Psoas muscle (tissue), 8 donors: ENCODE data around the gene GOLGB1. TPM values are rescaled to one million over a fixed set of nuclear protein-coding genes. Genes with fewer than 3 reads are reported as not detected.

Experiments used
- ATAC-seq, 4 donors: fragments of 200-7000 bp; cut with Tn5 transposase; one replicate each; pipeline ENCODE4 v1.9.1; 2020; ENCODE audit warnings: moderate library complexity in 3 of 4, mild to moderate bottlenecking in 2 of 4
- DNase-seq, 2 donors: peaks; one replicate each; pipeline ENCODE4 v3.0.0-alpha.2; 2020
- H3K27ac ChIP-seq: fragments of 200-600 bp; one replicate; pipeline ENCODE4 v1.8.0; 2022
- H3K27me3 ChIP-seq, 3 donors: fragments of 200-600 bp in 1 of 3; one replicate each; pipeline versions ENCODE4 v1.6.1 to v1.8.0; 2013 to 2022; ENCODE audit warnings: low read length in 2 of 3, mild to moderate bottlenecking in 2 of 3, moderate library complexity in 1 of 3; ENCODE audit not compliant: insufficient read depth in 3 of 3
- H3K36me3 ChIP-seq, 2 donors: fragments of 200-600 bp in 1 of 2; one replicate each; pipeline versions ENCODE4 v1.6.1 to v1.8.0; 2013 to 2022; ENCODE audit warnings: low read depth in 1 of 2, mild to moderate bottlenecking in 1 of 2, moderate library complexity in 1 of 2; ENCODE audit not compliant: insufficient read depth in 1 of 2
- H3K4me1 ChIP-seq: fragments of 200-600 bp; one replicate; pipeline ENCODE4 v1.8.0; 2022
- H3K4me3 ChIP-seq: fragments of 200-600 bp; one replicate; pipeline ENCODE4 v1.8.0; 2022; ENCODE audit warnings: mild to moderate bottlenecking
- H3K9me3 ChIP-seq: fragments of 200-600 bp; one replicate; pipeline ENCODE4 v1.8.0; 2022
- CTCF ChIP-seq: fragments of 200-600 bp; IDR thresholded peaks from one replicate; pipeline ENCODE4 v1.8.0; 2022; ENCODE audit warnings: antibody characterized with exemption
- WGBS, 3 donors: extraction: QIAGEN DNeasy Blood & Tissue Kit; methylation state at CpG; one replicate each; pipeline versions ENCODE4 v1.1.6 to v1.1.7; 2013; 5-methylcytosine and 5-hydroxymethylcytosine counted together
- intact Hi-C, 2 donors: fragments of 100-400 bp; cut with DNase I; formaldehyde crosslinking; loops; one replicate each; pipeline versions ENCODE4 v1.11.0 to v1.14.2; 2022
- polyA plus RNA-seq, 3 donors: library from polyadenylated mRNA; stranded (reverse); fragments of 200-250 nt; gene quantifications; one replicate each; pipeline ENCODE4 v1.2.3, GENCODE V29; 2013
- total RNA-seq, 4 donors: library from RNA; stranded (reverse); fragmentation: NEBNext Ultra II Directional in 2 of 4; extraction: Animal tissue kit (Norgen Biotek cat#: 25700) in 2 of 4; gene quantifications; one replicate each; pipeline versions ENCODE4 v1.2.1 to v1.2.4, GENCODE V29; 2021 to 2023
- donor health status: healthy with polysubstance abuse.
- donor health status: DM: no; HTN: no; CAD: no; lungs with moderate emphysema.
- donor health status: Bipolar disorder and iron deficiency.
- donor health status: healthy.
- donor health status: DM: yes; HTN: yes; CAD: no.
- donor health status: DM: no; HTN: no; CAD: no.
- donor health status: DM: no; HTN: no; CAD: no.
- donor health status: DM: yes; HTN: yes; CAD: no.

GOLGB1 gene
- total and polyA plus RNA-seq, 7 donors: 7.5 to 30.7 (median 20.6) TPM

GRCh38 chr3:121648219-121648958 lies 101.2 kb downstream of the GOLGB1 start:
- intact Hi-C loops: loop anchor here (5.0 to 10.0 kb wide), 3 partner anchors 51 to 104 kb away; partner anchors contain the start of gene POLQ (in 1 of the 2)
- ATAC-seq (peak; percentile 84 to 99 (median 99)), DNase-seq (no peak)
- Histone ChIP-seq H3K4me3 (no peak overlapping the region), H3K9me3 (peaks cover 7% of the 10 kb centered on the region), H3K27ac (peak overlapping the region; percentile 48), H3K4me1 (peaks cover 14% of the 10 kb centered on the region), H3K36me3 (no peaks in the 10 kb centered on the region), H3K27me3 (no peaks in the 10 kb centered on the region)
- peak; percentile 7 for TF ChIP-seq CTCF
- WGBS, 3 donors: 16 to 26% (median 18%) methylated on average over 6 of the region's 6 CpGs

GRCh38 chr3:121645054-121645453 lies 104.5 kb downstream of the GOLGB1 start:
- H3K9me3 ChIP-seq: peaks cover 3% of the 10 kb centered on the region
- no peak overlapping the region for H3K4me3 ChIP-seq
- H3K27me3 ChIP-seq: no peaks in the 10 kb centered on the region
- WGBS, 3 donors: 93 to 95% (median 94%) methylated on average over 5 of the region's 5 CpGs
- intact Hi-C loops: loop anchor here (5.0 to 10.0 kb wide), 3 partner anchors 48 to 100 kb away; partner anchors contain the start of gene POLQ (in 1 of the 2)
- ATAC-seq (no peak), DNase-seq (no peak)
- TF ChIP-seq CTCF: no peak
- peaks cover 0 to 3% of the 10 kb centered on the region in 2 donors for H3K36me3 ChIP-seq
- peaks cover 11% of the 10 kb centered on the region for H3K4me1 ChIP-seq
- no peak overlapping the region for H3K27ac ChIP-seq

GRCh38 chr3:121642601-121643314 lies 106.8 kb downstream of the GOLGB1 start:
- intact Hi-C loops: loop anchor here in 1 of 2 donors (10.0 kb wide), 1 partner anchor 98 kb away; the partner anchor contains the start of gene POLQ
- H3K27ac ChIP-seq: no peak overlapping the region

GRCh38 chr3:121641127-121641526 lies 108.4 kb downstream of the GOLGB1 start:
- no peak for ATAC-seq
- intact Hi-C loops: loop anchor here in 1 of 2 donors (10.0 kb wide), 1 partner anchor 96 kb away; the partner anchor contains the start of gene POLQ
- no peaks in the 10 kb centered on the region for H3K9me3 ChIP-seq
- no peaks in the 10 kb centered on the region for H3K27me3 ChIP-seq
- 89 to 95% (median 92%) methylated on average over 2 of the region's 2 CpGs for WGBS, 3 donors
- no peaks in the 10 kb centered on the region for H3K4me1 ChIP-seq
- no peak for DNase-seq
- no peak overlapping the region for H3K27ac ChIP-seq
- no peak overlapping the region for H3K4me3 ChIP-seq
- no peak for TF ChIP-seq CTCF
- peaks cover 0 to 3% of the 10 kb centered on the region in 2 donors for H3K36me3 ChIP-seq

More at GRCh38 chr3:121642601-121643314, 106.8 kb downstream of the GOLGB1 start:
- H3K36me3 ChIP-seq: peaks cover 0 to 3% of the 10 kb centered on the region in 2 donors
- TF ChIP-seq CTCF: no peak
- no peak for DNase-seq
- 77 to 79% (median 79%) methylated on average over 9 of the region's 9 CpGs for WGBS, 3 donors
- no peak for ATAC-seq
- H3K9me3 ChIP-seq: no peaks in the 10 kb centered on the region
- H3K4me1 ChIP-seq: no peaks in the 10 kb centered on the region
- no peaks in the 10 kb centered on the region for H3K27me3 ChIP-seq
- H3K4me3 ChIP-seq: no peak overlapping the region
